ENCODE results near the gene THYN1.
"Not testable (repeated sequence)": the region's sequence is repeated elsewhere in the genome, so short reads cannot be mapped to it uniquely, and the experiment has no call there.

THYN1 gene

DNA sequence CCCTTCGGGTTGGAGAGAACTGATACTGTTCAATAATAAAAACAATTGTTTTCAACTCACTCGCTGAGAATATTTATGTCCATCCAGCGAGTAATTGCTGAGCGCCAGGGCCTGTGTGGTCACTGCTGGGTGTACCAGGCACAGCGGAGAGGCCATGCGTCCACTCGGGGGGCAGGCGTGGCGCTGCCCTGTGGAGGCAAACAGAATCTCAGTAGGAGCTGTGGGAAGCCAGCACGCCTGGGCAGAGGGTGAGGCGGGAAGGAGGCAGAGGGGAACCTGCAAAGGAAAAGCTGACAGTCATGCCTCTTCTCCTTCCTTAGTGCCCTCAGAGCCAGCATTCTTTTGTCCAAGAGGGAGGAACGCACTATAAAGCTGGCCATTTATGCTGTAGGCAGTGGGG, 34.4 kb upstream of the THYN1 start:
- TF ChIP-seq TAF1 (IDR thresholded peaks at IDR 0.05; ENCODE audit: low read depth, low read length) (no peak), SPI1 (IDR thresholded peaks at IDR 0.05; ENCODE audit: low read depth, low read length) (no peak), POLR2AphosphoS5 (IDR thresholded peaks at IDR 0.05; ENCODE audit: low read depth, low read length) (no peak), POU2F2 (IDR thresholded peaks at IDR 0.05; ENCODE audit: low read depth, low read length) (no peak), POLR2A (IDR thresholded peaks at IDR 0.05; ENCODE audit: low read depth, low read length) (no peak), PAX5 (IDR thresholded peaks at IDR 0.05; ENCODE audit: insufficient read depth, low read length, severe bottlenecking) (no peak)
- no peak for DNase-seq (ENCODE audit: insufficient read length, low spot score)
- FAIRE-seq: no peak

DNA sequence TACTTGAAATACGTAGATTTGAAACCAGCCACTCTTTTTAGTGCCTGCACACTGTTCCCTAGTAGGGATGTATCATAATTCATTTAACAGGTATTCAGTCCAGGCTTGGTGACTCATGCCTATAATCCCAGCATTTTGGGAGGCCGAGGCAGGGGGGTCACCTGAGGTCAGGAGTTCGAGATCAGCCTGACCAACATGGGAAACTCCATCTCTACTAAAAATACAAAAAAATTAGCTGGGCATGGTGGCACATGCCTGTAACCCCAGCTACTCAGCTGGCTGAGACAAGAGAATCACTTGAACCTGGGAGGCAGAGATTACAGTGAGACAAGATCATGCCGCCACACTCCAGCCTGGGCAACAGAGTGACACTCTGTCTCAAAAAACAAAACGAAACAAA, 31.2 kb upstream of the THYN1 start:
- not testable (repeated sequence) for FAIRE-seq; DNase-seq (ENCODE audit: insufficient read length, low spot score)

DNA sequence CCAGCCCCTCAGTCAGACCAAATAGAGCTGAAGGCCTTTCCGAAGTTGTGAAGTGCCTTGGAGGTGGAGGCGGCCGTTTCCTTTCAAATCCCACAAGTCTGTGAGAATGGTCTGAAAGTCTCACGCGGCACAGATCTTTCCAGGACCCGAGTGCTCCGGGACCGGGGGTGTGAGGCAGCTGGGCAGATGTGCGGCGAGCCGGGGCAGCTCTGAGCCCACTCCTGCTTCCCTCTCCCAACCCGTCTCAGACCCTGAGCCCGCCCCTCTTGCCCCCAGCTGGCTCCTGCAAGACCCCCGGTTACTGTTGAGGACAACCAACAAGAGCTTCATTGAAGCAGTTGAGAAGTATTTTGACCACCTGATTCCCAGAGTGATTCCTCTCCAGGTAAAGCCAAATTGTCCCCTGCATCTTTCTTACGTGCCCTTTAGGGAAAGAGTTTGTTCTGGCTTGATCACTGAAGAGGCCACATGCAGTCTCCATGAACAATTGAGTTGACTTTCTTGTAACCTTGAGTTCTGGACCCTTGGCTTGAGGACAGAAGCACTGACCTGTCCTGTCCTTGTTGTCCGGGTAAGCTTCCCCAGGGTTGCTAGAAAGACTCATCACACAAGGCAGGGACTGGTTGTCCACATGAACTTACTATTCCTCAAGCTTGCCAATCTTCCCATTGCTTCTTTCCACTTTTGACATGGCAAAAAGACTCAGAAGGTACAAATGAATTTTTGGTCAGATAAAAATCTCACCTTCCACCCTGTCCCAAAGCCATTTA, 30.5 kb upstream of the THYN1 start:
- no peak for FAIRE-seq
- DNase-seq (ENCODE audit: insufficient read length, low spot score): no peak
- TF ChIP-seq POLR2AphosphoS5 (IDR thresholded peaks at IDR 0.05; ENCODE audit: low read depth, low read length) (no peak), POU2F2 (IDR thresholded peaks at IDR 0.05; ENCODE audit: low read depth, low read length) (no peak), TAF1 (IDR thresholded peaks at IDR 0.05; ENCODE audit: low read depth, low read length) (no peak), PAX5 (IDR thresholded peaks at IDR 0.05; ENCODE audit: insufficient read depth, low read length, severe bottlenecking) (no peak), SPI1 (IDR thresholded peaks at IDR 0.05; ENCODE audit: low read depth, low read length) (no peak), POLR2A (IDR thresholded peaks at IDR 0.05; ENCODE audit: low read depth, low read length) (no peak)

DNA sequence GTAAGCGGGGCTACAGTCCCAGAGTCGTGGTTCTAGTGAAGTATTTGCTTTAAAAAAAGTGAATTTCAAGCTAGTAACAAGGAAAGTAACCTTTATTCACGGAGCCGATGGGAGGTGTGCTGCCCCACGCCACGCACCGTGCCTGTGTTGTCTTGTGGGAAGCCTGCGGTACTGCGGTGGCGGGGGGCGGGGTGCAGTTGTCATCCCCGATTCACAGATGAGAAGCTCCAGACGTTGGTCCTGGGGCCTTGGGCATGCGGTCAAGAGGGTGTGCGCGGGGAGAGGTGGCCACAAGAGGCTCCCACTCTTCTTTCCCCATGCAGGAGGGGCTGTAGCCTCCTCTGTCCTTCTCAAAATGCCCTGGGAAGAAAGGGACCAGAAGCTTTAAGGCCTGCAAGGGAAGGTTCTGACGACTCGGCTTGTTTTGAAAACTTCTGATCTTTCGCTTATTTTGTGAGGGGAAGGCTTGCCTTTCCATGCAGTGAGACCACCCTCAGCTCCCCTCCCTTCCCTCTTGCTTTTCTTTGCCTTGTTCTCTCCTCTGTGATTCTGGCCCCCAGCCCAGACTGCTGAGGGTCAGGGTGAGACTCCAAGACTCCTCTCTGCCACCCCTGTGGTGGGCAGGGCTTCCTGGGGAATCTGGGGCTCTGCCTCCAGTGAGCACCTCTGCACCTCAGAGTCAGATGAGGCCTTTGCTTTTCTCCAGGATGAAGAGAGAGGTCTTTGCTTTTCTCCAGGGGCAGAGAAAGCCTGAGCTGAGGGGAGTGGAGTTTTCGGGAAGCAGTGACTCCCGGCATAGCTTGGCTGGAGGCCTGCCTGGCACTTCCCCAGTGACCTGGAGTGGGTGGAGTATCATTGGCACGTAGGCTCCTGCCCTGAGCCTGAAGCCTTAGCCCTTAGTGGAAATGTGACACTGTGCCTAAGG, 29.2 kb upstream of the THYN1 start:
- no peak for DNase-seq (ENCODE audit: insufficient read length, low spot score)
- no peak for TF ChIP-seq POLR2AphosphoS5 (IDR thresholded peaks at IDR 0.05; ENCODE audit: low read depth, low read length)
- TF ChIP-seq POU2F2 (IDR thresholded peaks at IDR 0.05; ENCODE audit: low read depth, low read length): no peak
- TF ChIP-seq POLR2A (IDR thresholded peaks at IDR 0.05; ENCODE audit: low read depth, low read length): no peak
- no peak for TF ChIP-seq SPI1 (IDR thresholded peaks at IDR 0.05; ENCODE audit: low read depth, low read length)
- FAIRE-seq: no peak

DNA sequence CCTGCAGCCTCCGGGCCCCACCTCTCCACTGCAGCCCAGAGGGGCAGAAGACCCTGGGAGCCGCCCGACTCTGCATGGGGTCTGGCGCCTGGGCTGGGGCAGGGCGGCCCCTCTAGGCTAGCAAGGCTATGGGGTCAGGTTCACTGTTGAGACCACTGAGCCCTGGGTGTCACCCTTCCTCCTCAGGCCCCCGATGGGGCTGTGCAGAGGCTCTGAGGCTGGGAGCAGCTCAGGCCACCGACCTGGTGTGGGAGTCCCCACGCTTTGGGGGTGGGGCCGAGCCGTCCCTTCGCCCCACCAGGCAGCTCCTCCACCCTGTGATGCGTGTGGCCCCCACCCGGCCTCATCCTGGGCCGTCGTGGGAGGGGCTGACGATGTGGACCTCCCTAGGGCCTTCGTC, 28.5 kb upstream of the THYN1 start:
- not testable (repeated sequence) for FAIRE-seq; DNase-seq (ENCODE audit: insufficient read length, low spot score)

DNA sequence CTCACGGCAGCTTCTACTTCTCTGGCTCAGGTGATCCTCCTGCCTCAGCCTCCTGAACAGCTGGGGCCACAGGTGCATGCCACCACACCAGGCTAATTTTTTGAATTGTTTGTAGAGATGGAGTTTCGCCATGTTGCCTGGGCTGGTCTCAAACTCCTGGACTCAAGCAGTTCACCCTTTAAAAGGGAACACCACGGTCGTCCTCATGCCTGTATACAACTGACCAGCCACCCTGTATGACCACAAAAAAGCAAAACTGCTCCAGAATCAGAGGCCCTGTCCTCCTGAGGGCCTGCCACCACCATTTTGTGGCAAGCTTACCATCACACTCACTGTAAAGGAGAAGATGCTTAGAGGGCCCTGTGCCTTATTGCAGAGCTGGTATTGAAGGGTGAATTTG, 25.2 kb upstream of the THYN1 start:
- DNase-seq (ENCODE audit: insufficient read length, low spot score): no peak
- TF ChIP-seq TAF1 (IDR thresholded peaks at IDR 0.05; ENCODE audit: low read depth, low read length): no peak
- TF ChIP-seq POU2F2 (IDR thresholded peaks at IDR 0.05; ENCODE audit: low read depth, low read length): no peak
- TF ChIP-seq SPI1 (IDR thresholded peaks at IDR 0.05; ENCODE audit: low read depth, low read length): no peak
- no peak for TF ChIP-seq POLR2A (IDR thresholded peaks at IDR 0.05; ENCODE audit: low read depth, low read length)
- TF ChIP-seq POLR2AphosphoS5 (IDR thresholded peaks at IDR 0.05; ENCODE audit: low read depth, low read length): no peak
- no peak for FAIRE-seq

DNA sequence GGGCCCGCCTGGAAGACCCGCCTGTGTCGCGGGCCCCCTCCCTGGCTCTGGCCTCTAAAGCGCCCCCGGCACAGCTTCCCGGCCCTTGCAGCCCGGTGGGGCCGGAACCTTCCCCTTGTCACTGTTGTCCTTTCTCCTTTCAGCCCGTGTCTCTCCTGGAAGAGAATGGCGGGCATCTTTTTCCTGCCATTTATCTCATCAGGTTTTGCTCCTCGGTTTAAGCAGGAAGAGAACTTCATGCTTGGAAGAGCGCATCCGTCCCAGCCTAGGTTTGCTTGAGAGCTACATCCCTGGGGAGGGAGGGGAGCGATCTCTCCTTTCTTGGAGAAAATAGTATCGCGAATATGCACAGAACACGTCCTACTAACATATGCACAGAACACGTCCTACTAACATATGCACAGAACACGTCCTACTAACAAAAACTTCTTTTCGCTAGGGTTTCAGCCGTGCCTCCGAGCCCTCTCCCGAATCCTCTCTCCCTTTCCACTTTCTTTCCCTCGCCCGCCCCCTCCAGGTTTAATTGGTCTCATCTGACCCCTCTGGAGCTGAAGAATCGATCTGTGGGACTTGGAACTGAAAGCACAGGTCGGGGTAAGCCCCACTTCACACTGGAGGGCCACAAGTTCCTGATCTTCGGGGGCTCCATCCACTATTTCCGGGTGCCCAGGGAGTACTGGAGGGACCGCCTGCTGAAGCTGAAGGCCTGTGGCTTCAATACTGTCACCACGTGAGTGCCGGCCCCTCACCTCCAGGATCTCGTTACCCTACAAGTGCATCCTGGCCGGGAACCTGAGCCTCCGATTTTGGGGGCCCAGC, 24.2 kb upstream of the THYN1 start:
- DNase-seq (ENCODE audit: insufficient read length, low spot score) (no peak), FAIRE-seq (no peak)
- TF ChIP-seq TAF1 (IDR thresholded peaks at IDR 0.05; ENCODE audit: low read depth, low read length) (no peak), PAX5 (IDR thresholded peaks at IDR 0.05; ENCODE audit: insufficient read depth, low read length, severe bottlenecking) (no peak), POU2F2 (IDR thresholded peaks at IDR 0.05; ENCODE audit: low read depth, low read length) (no peak), POLR2AphosphoS5 (IDR thresholded peaks at IDR 0.05; ENCODE audit: low read depth, low read length) (no peak), POLR2A (IDR thresholded peaks at IDR 0.05; ENCODE audit: low read depth, low read length) (no peak), SPI1 (IDR thresholded peaks at IDR 0.05; ENCODE audit: low read depth, low read length) (no peak)

DNA sequence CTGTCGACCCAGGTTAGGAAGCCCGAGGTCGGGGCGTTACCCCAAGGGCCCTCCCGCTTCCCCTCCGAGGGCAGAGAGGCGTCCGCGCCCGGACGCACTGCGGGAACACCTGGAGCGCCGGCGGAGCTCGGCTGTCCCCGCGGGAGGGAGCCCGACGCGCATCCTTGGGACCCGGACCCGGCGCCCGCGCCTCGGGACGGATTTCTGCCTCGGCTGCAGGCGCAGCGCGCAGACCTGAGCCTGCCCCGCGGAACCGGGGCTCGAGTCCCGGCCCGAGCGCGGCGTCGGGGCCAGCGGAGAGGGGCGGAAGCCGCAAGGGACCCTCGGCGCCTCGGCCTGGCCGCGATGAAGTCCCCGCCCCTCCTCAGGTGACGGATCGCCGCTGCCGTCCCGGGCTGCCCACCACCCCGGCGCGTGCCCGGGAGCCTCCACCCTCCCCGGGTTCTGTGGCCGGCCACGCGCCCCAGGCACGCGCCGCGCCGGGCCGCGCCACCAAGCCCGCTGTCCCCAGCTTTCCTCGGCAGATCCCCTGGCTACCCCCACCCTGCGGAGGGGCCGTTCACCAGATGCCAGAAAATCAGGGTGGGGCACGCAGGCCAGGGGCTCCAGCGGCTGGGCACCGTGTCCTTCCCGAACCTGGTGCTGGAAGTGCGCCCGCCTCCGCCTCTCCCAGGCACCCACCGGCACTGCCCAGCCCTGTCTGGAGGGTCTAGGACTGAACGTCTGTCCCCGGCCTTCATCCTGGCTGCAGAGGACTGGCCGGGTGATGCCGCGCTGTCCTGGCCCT, 23.4 kb upstream of the THYN1 start:
- TF ChIP-seq POLR2A (IDR thresholded peaks at IDR 0.05; ENCODE audit: low read depth, low read length) (no peak), TAF1 (IDR thresholded peaks at IDR 0.05; ENCODE audit: low read depth, low read length) (no peak), POU2F2 (IDR thresholded peaks at IDR 0.05; ENCODE audit: low read depth, low read length) (no peak), PAX5 (IDR thresholded peaks at IDR 0.05; ENCODE audit: insufficient read depth, low read length, severe bottlenecking) (no peak), SPI1 (IDR thresholded peaks at IDR 0.05; ENCODE audit: low read depth, low read length) (no peak), POLR2AphosphoS5 (IDR thresholded peaks at IDR 0.05; ENCODE audit: low read depth, low read length) (no peak)
- no peak for DNase-seq (ENCODE audit: insufficient read length, low spot score)
- no peak for FAIRE-seq

Data from GM12891 (cell line).